OCI-LY7 (cell line): ENCODE data around the gene SEC22A.

Experiments
- CTCF ChIP-seq: fragments of 200-600 bp; sonication (generic); conservative IDR thresholded peaks from 2 replicates; pipeline ENCODE4 v1.5.1; 2014; ENCODE audit warnings: mild to moderate bottlenecking, antibody characterized with exemption, low read length, moderate library complexity, mixed read lengths
- EZH2phosphoT487 ChIP-seq: fragments of 200-600 bp; sonication (generic); IDR thresholded peaks from 2 replicates; pipeline ENCODE4 v1.6.1; 2018; ENCODE audit warnings: low read depth, borderline replicate concordance, mild to moderate bottlenecking, mixed run types, antibody characterized with exemption, low read length, moderate library complexity, mixed read lengths

GRCh38 chr3:123161167-123161566, 40.6 kb upstream of the SEC22A start:
- TF ChIP-seq CTCF (0 out of 2 replicates have a peak, but pooled peaks have one; percentile 21), EZH2phosphoT487 (no peak)
